ENCODE results near the gene ATP11B.

- TF ChIP-seq CTCF (IDR thresholded peaks at IDR 0.05; ENCODE audit: low read depth, low read length) (no peak), POLR2A (IDR thresholded peaks at IDR 0.05; ENCODE audit: extremely low read depth, insufficient read length) (no peak), MYC (IDR thresholded peaks at IDR 0.05; ENCODE audit: low read depth, low read length) (no peak)
Observed at GRCh38 chr3:182765287-182765686, 28.0 kb upstream of the ATP11B start.
